ENCODE results near the gene CYP2W1. TPM values are rescaled to one million over a fixed set of nuclear protein-coding genes. Genes with fewer than 3 reads are reported as not detected.

The CYP2W1 gene
- polyA plus RNA-seq, 1 donor (not counting 4 experiments of a cell fraction or from before 2014, with no cell fraction given): 0.05 TPM

DNA sequence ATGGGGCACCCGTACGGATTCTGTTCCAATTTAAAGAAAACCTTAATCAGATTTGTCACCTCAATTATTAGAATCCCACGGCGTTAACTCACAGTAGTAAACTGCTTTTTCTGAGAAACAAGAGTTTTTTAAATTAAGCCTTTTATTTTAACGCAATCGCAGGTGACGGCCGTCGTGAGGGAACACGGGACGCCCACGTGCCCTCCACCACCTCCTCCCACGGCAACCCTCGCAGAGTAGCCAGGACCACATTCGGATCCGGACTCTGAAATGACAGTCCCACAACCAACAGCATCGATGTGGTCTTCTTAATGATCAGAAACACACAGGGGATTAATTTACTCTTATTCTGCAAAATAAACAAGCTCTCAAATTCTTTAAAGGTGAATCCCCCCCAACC is 39.4 kb downstream of the CYP2W1 start:
- Histone ChIP-seq H3K36me3 (ENCODE audit: control insufficient read depth in 2 of 2, extremely low read depth in 1 of 2, insufficient read depth in 2 of 2, low read length in 2 of 2) (peaks cover 2 to 12% of the 10 kb centered on the region in 2 experiments), H3K4me1 (ENCODE audit: control insufficient read depth, extremely low read depth, insufficient read depth, low read length) (peaks cover 3% of the 10 kb centered on the region), H3K9ac (ENCODE audit: control insufficient read depth, extremely low read depth, insufficient read depth, low read length) (no peak overlapping the region), H3K9me3 (ENCODE audit: control insufficient read depth, low read depth, low read length) (no peaks in the 10 kb centered on the region), H3K27me3 (ENCODE audit: control insufficient read depth, extremely low read depth, insufficient read depth, low read length) (no peaks in the 10 kb centered on the region), H3K4me2 (ENCODE audit: control insufficient read depth, extremely low read depth, insufficient read depth, low read depth, low read length) (no peak overlapping the region), H4K20me1 (ENCODE audit: control insufficient read depth, extremely low read depth, insufficient read depth, low read length) (peaks cover 13% of the 10 kb centered on the region), H3K4me3 (ENCODE audit: control insufficient read depth in 2 of 3, extremely low read depth in 1 of 3, insufficient read depth in 2 of 3, low read depth in 1 of 3, low read length in 3 of 3) (no peak overlapping the region), H3K27ac (ENCODE audit: control insufficient read depth, insufficient read depth, low read length) (no peak overlapping the region), H3K79me2 (ENCODE audit: control insufficient read depth, insufficient read depth, low read length) (peaks cover 56% of the 10 kb centered on the region), H2AFZ (ENCODE audit: control insufficient read depth, low read length) (no peak overlapping the region), H3K9me1 (ENCODE audit: control insufficient read depth, extremely low read depth, insufficient read depth, low read length) (no peaks in the 10 kb centered on the region)
- TF ChIP-seq, protein P1, sequence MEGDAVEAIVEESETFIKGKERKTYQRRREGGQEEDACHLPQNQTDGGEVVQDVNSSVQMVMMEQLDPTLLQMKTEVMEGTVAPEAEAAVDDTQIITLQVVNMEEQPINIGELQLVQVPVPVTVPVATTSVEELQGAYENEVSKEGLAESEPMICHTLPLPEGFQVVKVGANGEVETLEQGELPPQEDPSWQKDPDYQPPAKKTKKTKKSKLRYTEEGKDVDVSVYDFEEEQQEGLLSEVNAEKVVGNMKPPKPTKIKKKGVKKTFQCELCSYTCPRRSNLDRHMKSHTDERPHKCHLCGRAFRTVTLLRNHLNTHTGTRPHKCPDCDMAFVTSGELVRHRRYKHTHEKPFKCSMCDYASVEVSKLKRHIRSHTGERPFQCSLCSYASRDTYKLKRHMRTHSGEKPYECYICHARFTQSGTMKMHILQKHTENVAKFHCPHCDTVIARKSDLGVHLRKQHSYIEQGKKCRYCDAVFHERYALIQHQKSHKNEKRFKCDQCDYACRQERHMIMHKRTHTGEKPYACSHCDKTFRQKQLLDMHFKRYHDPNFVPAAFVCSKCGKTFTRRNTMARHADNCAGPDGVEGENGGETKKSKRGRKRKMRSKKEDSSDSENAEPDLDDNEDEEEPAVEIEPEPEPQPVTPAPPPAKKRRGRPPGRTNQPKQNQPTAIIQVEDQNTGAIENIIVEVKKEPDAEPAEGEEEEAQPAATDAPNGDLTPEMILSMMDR (optimal IDR thresholded peaks at IDR 0.05 in 1 of 3, IDR thresholded peaks at IDR 0.05 in 1 of 3, conservative IDR thresholded peaks at IDR 0.05 in 1 of 3; ENCODE audit: extremely low read depth in 1 of 3, insufficient read depth in 2 of 3, low read length in 3 of 3): no peak
- TF ChIP-seq EZH2 (IDR thresholded peaks at IDR 0.05; ENCODE audit: low read length): no peak
- no peak for FAIRE-seq
- DNase-seq (ENCODE audit: low read depth, low spot score): no peak
- dilution Hi-C loops (cut with MboI; ENCODE audit: extremely low pct_ligation_motif_present, low sequenced_read_pairs): no loop called here

DNA sequence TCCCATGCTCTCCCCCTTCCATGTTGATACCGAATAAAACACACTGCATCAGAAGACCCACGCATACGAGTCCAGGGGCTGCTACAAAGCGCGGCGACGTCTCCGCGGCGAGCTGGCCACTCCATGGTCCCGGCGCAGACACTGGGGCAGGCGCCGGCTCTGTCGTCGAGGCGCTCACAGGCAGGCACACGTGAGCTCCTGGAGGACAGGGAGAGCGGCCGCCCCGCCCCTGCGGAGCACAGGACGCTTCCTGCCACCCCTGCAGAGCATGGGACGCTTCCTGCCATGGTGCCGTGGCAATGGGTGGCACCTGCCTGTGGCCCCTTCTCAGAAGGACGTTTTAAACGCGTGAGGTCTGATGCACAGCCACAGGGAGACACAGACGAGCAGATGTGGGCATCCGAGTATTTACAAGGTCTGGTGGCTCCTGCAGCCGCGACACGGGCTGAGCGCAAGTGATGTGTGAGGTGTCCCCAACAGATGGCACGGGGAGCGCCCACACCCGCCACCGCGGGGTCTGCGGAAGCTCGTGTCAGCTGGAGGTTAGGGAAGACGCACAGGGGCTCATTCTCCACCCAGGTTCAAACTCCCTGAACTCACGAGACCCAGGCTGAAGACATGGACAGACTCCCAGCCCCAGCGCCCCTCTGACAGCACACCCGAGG is 40.0 kb downstream of the CYP2W1 start:
- TF ChIP-seq EZH2 (IDR thresholded peaks at IDR 0.05; ENCODE audit: low read length): no peak
- TF ChIP-seq, protein P1 (optimal IDR thresholded peaks at IDR 0.05 in 1 of 3, IDR thresholded peaks at IDR 0.05 in 1 of 3, conservative IDR thresholded peaks at IDR 0.05 in 1 of 3; ENCODE audit: extremely low read depth in 1 of 3, insufficient read depth in 2 of 3, low read length in 3 of 3): no peak
- FAIRE-seq (no peak), DNase-seq (ENCODE audit: low read depth, low spot score) (no peak)
- no peaks in the 10 kb centered on the region for H3K9me3 ChIP-seq (ENCODE audit: control insufficient read depth, low read depth, low read length)
- H3K4me2 ChIP-seq (ENCODE audit: control insufficient read depth, extremely low read depth, insufficient read depth, low read depth, low read length): no peak overlapping the region
- H2AFZ ChIP-seq (ENCODE audit: control insufficient read depth, low read length): no peak overlapping the region
- H3K27me3 ChIP-seq (ENCODE audit: control insufficient read depth, extremely low read depth, insufficient read depth, low read length): no peaks in the 10 kb centered on the region
- H4K20me1 ChIP-seq (ENCODE audit: control insufficient read depth, extremely low read depth, insufficient read depth, low read length): peaks cover 13% of the 10 kb centered on the region
- peaks cover 2 to 12% of the 10 kb centered on the region in 2 experiments for H3K36me3 ChIP-seq (ENCODE audit: control insufficient read depth in 2 of 2, extremely low read depth in 1 of 2, insufficient read depth in 2 of 2, low read length in 2 of 2)
- H3K4me1 ChIP-seq (ENCODE audit: control insufficient read depth, extremely low read depth, insufficient read depth, low read length): peaks cover 5% of the 10 kb centered on the region
- no peak overlapping the region for H3K4me3 ChIP-seq (ENCODE audit: control insufficient read depth in 2 of 3, extremely low read depth in 1 of 3, insufficient read depth in 2 of 3, low read depth in 1 of 3, low read length in 3 of 3)
- H3K79me2 ChIP-seq (ENCODE audit: control insufficient read depth, insufficient read depth, low read length): peaks cover 59% of the 10 kb centered on the region
- dilution Hi-C loops (cut with MboI; ENCODE audit: extremely low pct_ligation_motif_present, low sequenced_read_pairs): no loop called here
- H3K27ac ChIP-seq (ENCODE audit: control insufficient read depth, insufficient read depth, low read length): no peak overlapping the region
- no peaks in the 10 kb centered on the region for H3K9me1 ChIP-seq (ENCODE audit: control insufficient read depth, extremely low read depth, insufficient read depth, low read length)
- H3K9ac ChIP-seq (ENCODE audit: control insufficient read depth, extremely low read depth, insufficient read depth, low read length): no peak overlapping the region
